WERI-Rb-1 (cell line): ENCODE data around the gene TCF12.

Experiments used
- DNase-seq: peaks from one replicate; pipeline ENCODE4 v3.0.0-alpha.2; 2020
- H3K27ac ChIP-seq: fragments of 250-450 bp; sonication (Bioruptor Pico); 2 replicates; pipeline ENCODE4 v1.5.1; 2020; ENCODE audit warnings: mild to moderate bottlenecking, moderate library complexity
- H3K27me3 ChIP-seq: fragments of 250-450 bp; sonication (Bioruptor Pico); 2 replicates; pipeline ENCODE4 v1.5.1; 2021; ENCODE audit warnings: mild to moderate bottlenecking, low read depth, moderate library complexity; ENCODE audit not compliant: insufficient read depth, severe bottlenecking
- H3K36me3 ChIP-seq: fragments of 250-450 bp; sonication (Bioruptor Pico); 2 replicates; pipeline ENCODE4 v1.5.1; 2020; ENCODE audit warnings: mild to moderate bottlenecking, moderate library complexity
- H3K4me3 ChIP-seq: 2 replicates; pipeline ENCODE4 v1.5.1; 2011; ENCODE audit warnings: low read depth, mild to moderate bottlenecking, control low read depth, low read length
- H3K9me3 ChIP-seq: fragments of 250-450 bp; sonication (Bioruptor Pico); 2 replicates; pipeline ENCODE4 v1.5.1; 2021; ENCODE audit warnings: mild to moderate bottlenecking, moderate library complexity; ENCODE audit not compliant: severe bottlenecking
- TF ChIP-seq, protein P1 (sequence below): IDR thresholded peaks from 2 replicates; pipeline ENCODE4 v1.5.1; 2011; ENCODE audit warnings: low read depth, mild to moderate bottlenecking, control low read depth, inconsistent platforms, low read length

TCF12 gene

DNA sequence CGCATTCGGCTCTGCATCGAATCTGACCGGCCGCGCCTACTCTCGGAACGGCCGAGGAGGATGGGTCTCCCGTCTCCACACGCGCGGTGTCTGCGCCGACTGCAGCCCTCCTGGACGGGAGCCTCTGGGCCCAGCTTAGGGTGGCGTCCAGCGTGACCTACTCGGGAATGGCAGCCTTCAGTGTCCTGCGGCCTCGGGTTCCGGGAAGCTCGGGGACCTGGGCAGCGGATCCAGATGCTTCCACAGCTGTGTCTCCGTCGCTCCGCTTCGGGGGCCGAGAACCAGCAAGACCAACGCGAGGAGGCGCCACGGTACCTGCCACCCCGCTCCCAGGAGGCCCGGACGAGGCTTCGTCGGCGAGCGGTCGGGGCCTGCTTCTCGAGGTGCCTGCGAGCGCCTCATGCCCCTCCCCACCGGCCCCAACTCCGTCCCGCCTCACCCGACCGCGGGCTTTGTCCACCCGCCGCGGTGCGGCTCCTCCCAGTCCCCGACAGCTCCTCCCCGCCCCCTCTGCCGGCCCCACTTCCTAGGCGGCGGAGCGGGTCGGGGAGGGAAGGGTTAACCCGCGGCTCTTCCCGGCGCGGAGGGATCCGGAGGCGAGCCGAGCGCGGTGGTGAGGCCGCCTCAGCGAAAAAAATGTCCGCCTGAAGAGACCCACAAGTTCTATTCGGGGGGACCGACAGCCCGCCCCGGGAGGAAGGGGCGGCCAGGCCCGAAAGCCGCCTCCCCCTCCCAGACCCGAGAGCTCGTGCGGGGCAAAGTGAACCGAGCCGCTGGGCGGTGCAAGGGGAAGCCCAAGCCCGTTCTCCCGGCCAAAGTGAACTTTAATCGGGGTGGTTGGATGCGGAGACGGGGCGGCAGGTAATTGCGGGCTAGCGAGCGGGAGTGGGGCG is at the start of gene TCF12:
TCF12 (plus strand) TSS at position 599 of the 893 bp plus-strand sequence. CDS start 1,270 bp downstream, outside the sequence.
- Histone ChIP-seq H3K36me3 (peaks cover 44% of the 10 kb centered on the region), H3K27me3 (no peaks in the 10 kb centered on the region), H3K27ac (peak within 1 kb of the TSS; percentile 96), H3K9me3 (peaks cover 5% of the 10 kb centered on the region), H3K4me3 (peak within 1 kb of the TSS; percentile 94)
- peak; percentile 92 for DNase-seq
- TF ChIP-seq, protein P1, sequence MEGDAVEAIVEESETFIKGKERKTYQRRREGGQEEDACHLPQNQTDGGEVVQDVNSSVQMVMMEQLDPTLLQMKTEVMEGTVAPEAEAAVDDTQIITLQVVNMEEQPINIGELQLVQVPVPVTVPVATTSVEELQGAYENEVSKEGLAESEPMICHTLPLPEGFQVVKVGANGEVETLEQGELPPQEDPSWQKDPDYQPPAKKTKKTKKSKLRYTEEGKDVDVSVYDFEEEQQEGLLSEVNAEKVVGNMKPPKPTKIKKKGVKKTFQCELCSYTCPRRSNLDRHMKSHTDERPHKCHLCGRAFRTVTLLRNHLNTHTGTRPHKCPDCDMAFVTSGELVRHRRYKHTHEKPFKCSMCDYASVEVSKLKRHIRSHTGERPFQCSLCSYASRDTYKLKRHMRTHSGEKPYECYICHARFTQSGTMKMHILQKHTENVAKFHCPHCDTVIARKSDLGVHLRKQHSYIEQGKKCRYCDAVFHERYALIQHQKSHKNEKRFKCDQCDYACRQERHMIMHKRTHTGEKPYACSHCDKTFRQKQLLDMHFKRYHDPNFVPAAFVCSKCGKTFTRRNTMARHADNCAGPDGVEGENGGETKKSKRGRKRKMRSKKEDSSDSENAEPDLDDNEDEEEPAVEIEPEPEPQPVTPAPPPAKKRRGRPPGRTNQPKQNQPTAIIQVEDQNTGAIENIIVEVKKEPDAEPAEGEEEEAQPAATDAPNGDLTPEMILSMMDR, result no peak

DNA sequence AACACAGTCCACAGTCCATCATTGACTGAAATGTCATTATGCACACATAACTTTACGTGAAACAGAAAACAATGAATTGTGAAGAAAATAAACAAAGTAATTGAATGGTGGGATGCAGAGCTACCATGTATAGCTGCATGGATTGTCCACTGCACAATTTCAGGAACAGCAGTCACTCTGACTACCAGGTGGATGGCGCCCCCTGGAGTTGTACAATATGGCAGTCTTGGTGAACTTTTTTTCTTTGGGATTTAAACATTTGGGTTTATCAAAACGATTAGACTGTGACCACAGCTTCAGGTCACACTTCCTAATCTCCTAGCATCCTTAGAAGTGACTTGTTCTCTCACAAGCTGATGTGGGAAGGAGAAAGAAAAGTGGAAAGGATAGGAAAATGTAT is 48.9 kb upstream of the TCF12 start:
- peak; percentile 64 for DNase-seq
- no peaks in the 10 kb centered on the region for H3K9me3 ChIP-seq
- H3K27ac ChIP-seq, result no peak overlapping the region
- TF ChIP-seq, protein P1, result peak; percentile 56
- H3K27me3 ChIP-seq, result no peaks in the 10 kb centered on the region
- no peak overlapping the region for H3K4me3 ChIP-seq
- H3K36me3 ChIP-seq, result no peaks in the 10 kb centered on the region

DNA sequence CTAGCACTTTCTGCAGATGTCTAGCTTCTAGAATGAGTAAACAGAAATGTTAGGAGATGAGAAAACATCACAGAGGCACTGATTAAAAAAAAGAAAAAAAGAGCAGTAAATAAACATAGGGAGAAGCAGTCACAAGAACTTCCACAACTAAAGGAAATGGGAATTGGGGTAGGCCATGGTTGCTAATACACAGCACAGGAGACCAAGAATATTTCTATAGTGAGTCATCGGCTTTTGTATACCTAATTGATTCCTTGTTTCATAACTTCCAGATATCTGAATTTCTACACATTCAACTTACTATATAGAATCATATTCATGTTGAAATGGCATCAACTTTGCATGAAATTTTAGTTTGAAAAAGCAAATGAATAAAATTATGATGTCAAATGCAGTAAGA is 47.3 kb upstream of the TCF12 start:
- Histone ChIP-seq H3K27ac (no peak overlapping the region), H3K4me3 (no peak overlapping the region), H3K27me3 (no peaks in the 10 kb centered on the region), H3K9me3 (no peaks in the 10 kb centered on the region), H3K36me3 (no peaks in the 10 kb centered on the region)
- DNase-seq, result no peak
- TF ChIP-seq, protein P1, result no peak

DNA sequence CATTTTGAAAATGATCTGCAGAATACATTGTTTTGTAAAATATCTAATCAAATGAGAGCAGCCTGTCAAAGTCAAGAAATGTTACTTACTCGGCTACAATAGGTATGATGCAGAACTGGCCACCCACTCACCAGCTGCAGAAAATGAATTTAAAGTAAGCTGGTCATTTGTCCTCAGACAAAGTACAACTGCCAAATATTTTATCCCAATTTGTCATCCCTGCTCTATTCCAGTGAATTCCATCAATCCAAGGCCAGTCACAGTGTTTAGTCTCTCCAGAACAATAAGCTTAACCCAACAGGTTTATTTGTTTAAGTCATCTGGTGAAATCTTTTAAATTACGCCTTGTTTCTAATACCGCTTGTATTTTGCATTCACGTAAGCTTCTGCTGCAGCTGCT is 46.6 kb upstream of the TCF12 start:
- Histone ChIP-seq H3K9me3 (no peaks in the 10 kb centered on the region), H3K36me3 (no peaks in the 10 kb centered on the region), H3K4me3 (no peak overlapping the region), H3K27me3 (no peaks in the 10 kb centered on the region), H3K27ac (no peak overlapping the region)
- DNase-seq, result no peak
- TF ChIP-seq, protein P1, result no peak

DNA sequence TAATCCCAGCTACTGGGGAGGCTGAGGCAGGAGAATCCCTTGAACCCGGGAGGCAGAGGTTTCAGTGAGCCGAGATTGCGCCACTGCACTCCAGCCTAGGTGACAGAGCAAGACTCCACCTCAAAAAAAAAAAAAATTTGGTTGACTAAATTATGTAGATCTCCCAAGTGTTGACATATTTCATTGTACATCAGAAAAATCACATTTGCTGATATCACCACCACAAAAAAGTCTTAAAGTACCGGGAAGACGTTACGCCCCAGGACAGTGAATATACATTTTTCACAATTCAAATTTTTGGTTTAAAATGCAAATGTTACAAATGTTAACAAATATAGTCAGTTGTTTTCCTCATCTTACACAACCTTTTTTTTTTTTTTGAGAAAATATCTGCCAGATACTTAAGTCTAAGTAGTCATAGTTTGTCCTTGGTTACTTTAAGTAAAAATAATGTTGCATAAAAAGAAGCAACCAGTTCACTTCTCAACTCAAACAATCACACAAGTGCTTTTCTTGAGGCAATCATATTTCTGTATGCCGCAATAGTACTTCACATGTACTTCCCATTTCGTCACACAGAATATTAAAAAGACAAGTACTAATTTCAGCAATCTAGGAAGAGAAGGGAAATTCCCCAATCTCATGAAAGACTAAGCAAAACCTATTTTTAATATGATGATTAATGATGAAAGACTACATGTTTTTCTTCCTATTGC is 41.0 kb upstream of the TCF12 start:
- Histone ChIP-seq H3K27me3 (no peaks in the 10 kb centered on the region), H3K4me3 (no peak overlapping the region), H3K27ac (no peak overlapping the region), H3K9me3 (no peaks in the 10 kb centered on the region), H3K36me3 (no peaks in the 10 kb centered on the region)
- DNase-seq, result no peak
- TF ChIP-seq, protein P1, result no peak
